HG03460 (cell line): ENCODE measurements around the gene HSF2BP.
"Not testable (repeated sequence)": the region's sequence is repeated elsewhere in the genome, so short reads cannot be mapped to it uniquely, and the experiment has no call there.

Source experiments
- ATAC-seq: cut with Tn5 transposase; IDR thresholded peaks from one replicate; pipeline ENCODE4 v1.9.1; 2021; ENCODE audit not compliant: unreplicated experiment

The HSF2BP gene

GRCh38 chr21:43659136-43660000, at the start of gene HSF2BP, which contains the start of gene RRP1B:
HSF2BP (minus strand) TSS chr21:43659488; CDS start chr21:43658096, 1,392 bp downstream.
RRP1B (plus strand) TSS chr21:43659560; CDS start chr21:43659665, 105 bp downstream.
- ATAC-seq, result peak; percentile 75

- ATAC-seq, result no peak
Observed at GRCh38 chr21:43708745-43709381, 49.6 kb upstream of the HSF2BP start.

GRCh38 chr21:43707462-43707861, 48.2 kb upstream of the HSF2BP start:
- no peak for ATAC-seq

- no peak for ATAC-seq
Observed at GRCh38 chr21:43703035-43703880, 44.0 kb upstream of the HSF2BP start.

- no peak for ATAC-seq
Observed at GRCh38 chr21:43702785-43703034, 43.4 kb upstream of the HSF2BP start.

- no peak for ATAC-seq
Observed at GRCh38 chr21:43701936-43702784, 42.9 kb upstream of the HSF2BP start.

- ATAC-seq, result no peak
Observed at GRCh38 chr21:43699933-43700599, 40.8 kb upstream of the HSF2BP start.

- not testable (repeated sequence) for ATAC-seq
Observed at GRCh38 chr21:43699492-43699777, 40.1 kb upstream of the HSF2BP start.

- no peak for ATAC-seq
Observed at GRCh38 chr21:43697758-43698643, 38.7 kb upstream of the HSF2BP start.

GRCh38 chr21:43696214-43696613, 36.9 kb upstream of the HSF2BP start:
- ATAC-seq, result no peak

GRCh38 chr21:43694437-43695079, 35.3 kb upstream of the HSF2BP start:
- ATAC-seq, result no peak

GRCh38 chr21:43693981-43694380, 34.7 kb upstream of the HSF2BP start:
- no peak for ATAC-seq

GRCh38 chr21:43692949-43693348, 33.7 kb upstream of the HSF2BP start:
- no peak for ATAC-seq

GRCh38 chr21:43691801-43692200, 32.5 kb upstream of the HSF2BP start:
- no peak for ATAC-seq

- no peak for ATAC-seq
Observed at GRCh38 chr21:43691086-43691795, 32.0 kb upstream of the HSF2BP start.

GRCh38 chr21:43690346-43690745, 31.1 kb upstream of the HSF2BP start:
- no peak for ATAC-seq

GRCh38 chr21:43689556-43690337, 30.5 kb upstream of the HSF2BP start:
- ATAC-seq, result no peak
